ENCODE data around the gene MSX2.

- no peak for TF ChIP-seq CTCF (IDR thresholded peaks at IDR 0.05)
- TF ChIP-seq EZH2 (IDR thresholded peaks at IDR 0.05; ENCODE audit: borderline replicate concordance, insufficient read depth, low read depth, low read length, poor library complexity, severe bottlenecking), result no peak
Observed at GRCh38 chr5:174750711-174751110, 26.3 kb downstream of the MSX2 start.
